ENCODE data around the gene PCDHGA6.

Gene PCDHGA6

GRCh38 chr5:141422742-141423291, 49.1 kb downstream of the PCDHGA6 start:
- DNase-seq, result no peak

GRCh38 chr5:141427783-141428426, 54.2 kb downstream of the PCDHGA6 start:
- DNase-seq, result no peak
